IMR-90 (cell line): ENCODE measurements around the gene IYD. TPM values are rescaled to one million over a fixed set of nuclear protein-coding genes. Genes with fewer than 3 reads are reported as not detected.

Experiments
- ATAC-seq: fragments of 200-7000 bp; cut with Tn5 transposase; 2 replicates; pipeline ENCODE4 v1.9.1; 2020; ENCODE audit warnings: low read depth, mild to moderate bottlenecking, moderate library complexity
- BruUV-seq: library from RNA; stranded (reverse); fragments of 400-500 nt; replicated peaks from 2 replicates; lab custom pipeline; 2021; lab: Mats Ljungman, UMichigan
- CTCF ChIA-PET: fragments of 300-600 bp; formaldehyde crosslinking; extraction: SDS; loops from one replicate; lab custom pipeline; 2021; ENCODE audit warnings: antibody characterized with exemption; lab: Yijun Ruan, JAX
- POLR2A ChIA-PET: fragments of 300-600 bp; sonication (Branson Sonifier 250); formaldehyde crosslinking; loops from one replicate; lab custom pipeline; 2022; ENCODE audit warnings: antibody characterized with exemption; ENCODE audit not compliant: unreplicated experiment; lab: Charles Lee
- DNase-seq: peaks from one replicate; pipeline ENCODE4 v3.0.0; 2013
- H2AFZ ChIP-seq: replicated peaks from 2 replicates; pipeline ENCODE3; 2013; ENCODE audit warnings: low read length, mild to moderate bottlenecking; ENCODE audit not compliant: poor library complexity
- H2AK5ac ChIP-seq: 2 replicates; pipeline ENCODE4 v1.6.1; 2013; ENCODE audit warnings: low read depth, low read length, inconsistent platforms
- H2AK9ac ChIP-seq: replicated peaks from 2 replicates; pipeline ENCODE3; 2013; ENCODE audit warnings: mild to moderate bottlenecking, low read depth, low read length, moderate library complexity; ENCODE audit not compliant: poor library complexity
- H2BK120ac ChIP-seq: 2 replicates; pipeline ENCODE4 v1.6.1; 2013; ENCODE audit warnings: low read depth, low read length, inconsistent platforms
- H2BK15ac ChIP-seq: 3 replicates; pipeline ENCODE4 v1.6.1; 2013; ENCODE audit warnings: low read depth, low read length, inconsistent platforms
- H2BK20ac ChIP-seq: 2 replicates; pipeline ENCODE4 v1.6.1; 2013; ENCODE audit warnings: low read depth, mild to moderate bottlenecking, inconsistent platforms, low read length, moderate library complexity
- H2BK5ac ChIP-seq: 2 replicates; pipeline ENCODE4 v1.6.1; 2013; ENCODE audit warnings: mild to moderate bottlenecking, low read depth, low read length, inconsistent platforms; ENCODE audit not compliant: poor library complexity, severe bottlenecking
- H3K14ac ChIP-seq: replicated peaks from 2 replicates; pipeline ENCODE4 v1.6.1; 2013; ENCODE audit warnings: low read depth, low read length, inconsistent platforms
- H3K18ac ChIP-seq: 2 replicates; pipeline ENCODE4 v1.6.1; 2013; ENCODE audit warnings: low read depth, low read length, control low read depth
- H3K23ac ChIP-seq: 2 replicates; pipeline ENCODE4 v1.6.1; 2013; ENCODE audit warnings: low read depth, low read length, inconsistent platforms
- H3K27ac ChIP-seq: 2 replicates; pipeline ENCODE4 v1.5.1; 2013; ENCODE audit warnings: mild to moderate bottlenecking, control low read depth, low read length; ENCODE audit not compliant: insufficient read depth
- H3K27me3 ChIP-seq: 2 replicates; pipeline ENCODE4 v1.6.1; 2013; ENCODE audit warnings: low read length; ENCODE audit not compliant: control insufficient read depth, insufficient read depth
- H3K36me3 ChIP-seq: 2 replicates; pipeline ENCODE4 v1.6.1; 2013; ENCODE audit warnings: low read length, mixed read lengths; ENCODE audit not compliant: control insufficient read depth, insufficient read depth
- H3K4ac ChIP-seq: 2 replicates; pipeline ENCODE4 v1.6.1; 2013; ENCODE audit warnings: low read depth, low read length, inconsistent platforms
- H3K4me1 ChIP-seq: 2 replicates; pipeline ENCODE4 v1.6.1; 2013; ENCODE audit warnings: low read length, mixed read lengths; ENCODE audit not compliant: control insufficient read depth, insufficient read depth
- H3K4me2 ChIP-seq: 2 replicates; pipeline ENCODE4 v1.6.1; 2013; ENCODE audit warnings: low read depth, mild to moderate bottlenecking, control low read depth, low read length, moderate library complexity
- H3K4me3 ChIP-seq: 2 replicates; pipeline ENCODE4 v1.5.1; 2013; ENCODE audit warnings: low read depth, mild to moderate bottlenecking, control low read depth, low read length, moderate library complexity; ENCODE audit not compliant: insufficient read depth
- H3K56ac ChIP-seq: 2 replicates; pipeline ENCODE4 v1.6.1; 2013; ENCODE audit warnings: low read length, inconsistent platforms; ENCODE audit not compliant: insufficient read depth; ENCODE audit errors: extremely low read depth
- H3K79me1 ChIP-seq, 2 experiments: 2 replicates each; pipeline ENCODE4 v1.6.1; 2013; ENCODE audit warnings: low read length in 2 of 2, inconsistent platforms in 1 of 2, low read depth in 1 of 2
- H3K9ac ChIP-seq: 2 replicates; pipeline ENCODE4 v1.6.1; 2013; ENCODE audit warnings: low read depth, low read length, control low read depth
- H3K9me1 ChIP-seq: 2 replicates; pipeline ENCODE4 v1.6.1; 2013; ENCODE audit warnings: low read length, inconsistent platforms; ENCODE audit not compliant: insufficient read depth
- H3K9me3 ChIP-seq: 2 replicates; pipeline ENCODE4 v1.6.1; 2013; ENCODE audit warnings: low read length; ENCODE audit not compliant: control insufficient read depth, insufficient read depth
- H4K20me1 ChIP-seq: 2 replicates; pipeline ENCODE4 v1.6.1; 2013; ENCODE audit warnings: low read length, inconsistent platforms; ENCODE audit not compliant: insufficient read depth
- H4K5ac ChIP-seq: 2 replicates; pipeline ENCODE4 v1.6.1; 2013; ENCODE audit warnings: mild to moderate bottlenecking, low read depth, low read length, control low read depth
- H4K8ac ChIP-seq, 2 experiments: 2 replicates each; pipeline ENCODE4 v1.6.1; 2013; ENCODE audit warnings: low read depth in 2 of 2, low read length in 2 of 2, control low read depth in 1 of 2, inconsistent platforms in 1 of 2
- H4K91ac ChIP-seq: 2 replicates; pipeline ENCODE4 v1.6.1; 2013; ENCODE audit warnings: low read depth, low read length, inconsistent platforms; ENCODE audit not compliant: insufficient read depth
- BHLHE40 ChIP-seq: fragments of 150-350 bp; IDR thresholded peaks from 2 replicates; pipeline ENCODE4 v1.6.1; 2016; ENCODE audit warnings: mild to moderate bottlenecking, low read depth, low read length
- CEBPB ChIP-seq: IDR thresholded peaks from 2 replicates; pipeline ENCODE4 v1.6.1; 2012; ENCODE audit warnings: low read depth, low read length, improper control_type of control experiment
- CHD1 ChIP-seq: IDR thresholded peaks from 2 replicates; pipeline ENCODE4 v1.6.1; 2012; ENCODE audit warnings: low read depth, low read length, improper control_type of control experiment
- MAFK ChIP-seq: IDR thresholded peaks from 2 replicates; pipeline ENCODE4 v1.6.1; 2012; ENCODE audit warnings: low read depth, low read length, improper control_type of control experiment
- MAZ ChIP-seq: IDR thresholded peaks from 2 replicates; pipeline ENCODE4 v1.6.1; 2012; ENCODE audit warnings: low read depth, mild to moderate bottlenecking, low read length, improper control_type of control experiment, moderate library complexity, borderline replicate concordance
- POLR2A ChIP-seq: IDR thresholded peaks from 2 replicates; pipeline ENCODE4 v1.6.1; 2012; ENCODE audit warnings: mild to moderate bottlenecking, low read depth, low read length
- RAD21 ChIP-seq: IDR thresholded peaks from 2 replicates; pipeline ENCODE4 v1.6.1; 2012; ENCODE audit warnings: low read length, improper control_type of control experiment
- RCOR1 ChIP-seq: IDR thresholded peaks from 2 replicates; pipeline ENCODE4 v1.6.1; 2012; ENCODE audit warnings: mild to moderate bottlenecking, low read length, improper control_type of control experiment; ENCODE audit not compliant: insufficient replicate concordance
- RFX5 ChIP-seq: IDR thresholded peaks from 2 replicates; pipeline ENCODE4 v1.8.0; 2012; ENCODE audit warnings: low read depth, mild to moderate bottlenecking, low read length, moderate library complexity
- SMC3 ChIP-seq: fragments of 150-350 bp; IDR thresholded peaks from 2 replicates; pipeline ENCODE4 v1.6.1; 2016; ENCODE audit warnings: low read depth, mild to moderate bottlenecking, antibody characterized with exemption, low read length, moderate library complexity
- WGBS, 2 experiments: methylation state at CpG; one replicate each; pipeline versions ENCODE4 v1.1.5 to v1.1.7; 2013; ENCODE audit warnings: missing lambda C conversion rate in 2 of 2; ENCODE audit not compliant: insufficient read length in 1 of 2; ENCODE audit errors: extremely low coverage in 2 of 2; 5-methylcytosine and 5-hydroxymethylcytosine counted together
- dilution Hi-C: fragments of 300-500 bp; cut with HindIII; formaldehyde crosslinking; loops from one replicate; pipeline ENCODE4 v1.14.3; 2018; ENCODE audit warnings: low sequenced_read_pairs; ENCODE audit not compliant: unreplicated experiment
- in situ Hi-C: fragments of 300-500 bp; cut with MboI; formaldehyde crosslinking; loops from 3 replicates; pipeline ENCODE4 v1.14.3; 2019; ENCODE audit warnings: low sequenced_read_pairs, inconsistent platforms, mixed read lengths
- intact Hi-C: fragments of 100-400 bp; cut with micrococcal nuclease; formaldehyde crosslinking; loops from 2 replicates; pipeline ENCODE4 v1.10.0; 2022
- polyA plus RNA-seq, 3 experiments: library from polyadenylated mRNA; depleted of rRNA; stranded (reverse); fragments of >200 nt; gene quantifications; 2 replicates each; pipeline ENCODE4 v1.2.3, GENCODE V29; 2012; ENCODE audit warnings: low replicate concordance in 1 of 3
- total RNA-seq: library from RNA; depleted of rRNA; stranded (reverse); fragments of >200 nt; gene quantifications from 2 replicates; pipeline ENCODE4 v1.2.3, GENCODE V29; 2012
- TF ChIP-seq, protein P1 (sequence below): fragments of 150-350 bp; IDR thresholded peaks from 2 replicates; pipeline ENCODE4 v1.6.1; 2017; ENCODE audit warnings: mild to moderate bottlenecking, antibody characterized with exemption, low read length, low read depth
- TF ChIP-seq, protein P2 (sequence below): fragments of 150-350 bp; IDR thresholded peaks from 2 replicates; pipeline ENCODE4 v1.6.1; 2016; ENCODE audit warnings: low read depth, mild to moderate bottlenecking, low read length, moderate library complexity, borderline replicate concordance
- TF ChIP-seq, protein P3 (sequence below): conservative IDR thresholded peaks from 2 replicates; pipeline ENCODE4 v1.5.1; 2012; ENCODE audit warnings: mild to moderate bottlenecking, low read depth, low read length, improper control_type of control experiment

The IYD gene
- total and polyA plus RNA-seq, 2 of the 4 experiments (the other 2 are of a cell fraction), result not detected

DNA sequence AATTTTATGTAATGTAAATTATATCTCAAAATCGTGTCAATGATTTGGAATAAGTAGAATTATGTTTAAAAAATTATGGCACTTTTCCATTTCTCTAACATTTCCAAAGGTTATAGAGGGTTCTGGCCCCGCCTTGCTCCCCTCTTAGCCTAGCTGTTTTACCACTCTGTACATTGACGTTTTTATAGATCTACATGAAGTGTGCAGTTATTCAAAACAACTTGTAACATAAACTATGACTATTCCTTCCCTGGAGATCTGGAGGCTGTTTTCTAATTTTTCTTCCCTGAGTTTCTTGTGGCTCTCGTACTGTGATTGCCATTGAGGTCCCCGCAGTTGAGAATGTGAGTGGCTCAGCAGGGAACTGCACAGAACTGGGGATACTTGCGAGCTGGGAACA lies 48.4 kb downstream of the IYD start:
- no peak for TF ChIP-seq RAD21
- TF ChIP-seq BHLHE40, result no peak
- TF ChIP-seq CHD1, result no peak
- TF ChIP-seq RCOR1, result no peak
- TF ChIP-seq POLR2A, result no peak
- TF ChIP-seq, protein P1, sequence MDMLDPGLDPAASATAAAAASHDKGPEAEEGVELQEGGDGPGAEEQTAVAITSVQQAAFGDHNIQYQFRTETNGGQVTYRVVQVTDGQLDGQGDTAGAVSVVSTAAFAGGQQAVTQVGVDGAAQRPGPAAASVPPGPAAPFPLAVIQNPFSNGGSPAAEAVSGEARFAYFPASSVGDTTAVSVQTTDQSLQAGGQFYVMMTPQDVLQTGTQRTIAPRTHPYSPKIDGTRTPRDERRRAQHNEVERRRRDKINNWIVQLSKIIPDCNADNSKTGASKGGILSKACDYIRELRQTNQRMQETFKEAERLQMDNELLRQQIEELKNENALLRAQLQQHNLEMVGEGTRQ, result no peak
- no peak for TF ChIP-seq RFX5
- TF ChIP-seq, protein P2, sequence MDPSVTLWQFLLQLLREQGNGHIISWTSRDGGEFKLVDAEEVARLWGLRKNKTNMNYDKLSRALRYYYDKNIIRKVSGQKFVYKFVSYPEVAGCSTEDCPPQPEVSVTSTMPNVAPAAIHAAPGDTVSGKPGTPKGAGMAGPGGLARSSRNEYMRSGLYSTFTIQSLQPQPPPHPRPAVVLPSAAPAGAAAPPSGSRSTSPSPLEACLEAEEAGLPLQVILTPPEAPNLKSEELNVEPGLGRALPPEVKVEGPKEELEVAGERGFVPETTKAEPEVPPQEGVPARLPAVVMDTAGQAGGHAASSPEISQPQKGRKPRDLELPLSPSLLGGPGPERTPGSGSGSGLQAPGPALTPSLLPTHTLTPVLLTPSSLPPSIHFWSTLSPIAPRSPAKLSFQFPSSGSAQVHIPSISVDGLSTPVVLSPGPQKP, result no peak
- TF ChIP-seq MAFK, result no peak
- TF ChIP-seq CEBPB, result no peak
- TF ChIP-seq MAZ, result no peak
- no peak for TF ChIP-seq SMC3
- TF ChIP-seq, protein P3, sequence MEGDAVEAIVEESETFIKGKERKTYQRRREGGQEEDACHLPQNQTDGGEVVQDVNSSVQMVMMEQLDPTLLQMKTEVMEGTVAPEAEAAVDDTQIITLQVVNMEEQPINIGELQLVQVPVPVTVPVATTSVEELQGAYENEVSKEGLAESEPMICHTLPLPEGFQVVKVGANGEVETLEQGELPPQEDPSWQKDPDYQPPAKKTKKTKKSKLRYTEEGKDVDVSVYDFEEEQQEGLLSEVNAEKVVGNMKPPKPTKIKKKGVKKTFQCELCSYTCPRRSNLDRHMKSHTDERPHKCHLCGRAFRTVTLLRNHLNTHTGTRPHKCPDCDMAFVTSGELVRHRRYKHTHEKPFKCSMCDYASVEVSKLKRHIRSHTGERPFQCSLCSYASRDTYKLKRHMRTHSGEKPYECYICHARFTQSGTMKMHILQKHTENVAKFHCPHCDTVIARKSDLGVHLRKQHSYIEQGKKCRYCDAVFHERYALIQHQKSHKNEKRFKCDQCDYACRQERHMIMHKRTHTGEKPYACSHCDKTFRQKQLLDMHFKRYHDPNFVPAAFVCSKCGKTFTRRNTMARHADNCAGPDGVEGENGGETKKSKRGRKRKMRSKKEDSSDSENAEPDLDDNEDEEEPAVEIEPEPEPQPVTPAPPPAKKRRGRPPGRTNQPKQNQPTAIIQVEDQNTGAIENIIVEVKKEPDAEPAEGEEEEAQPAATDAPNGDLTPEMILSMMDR, result no peak
- no TSS peak for BruUV-seq
- Histone ChIP-seq H3K9ac (no peak overlapping the region), H3K4ac (no peak overlapping the region), H3K18ac (no peak overlapping the region), H3K9me1 (no peaks in the 10 kb centered on the region), H3K36me3 (no peaks in the 10 kb centered on the region), H4K20me1 (no peaks in the 10 kb centered on the region), H2AK5ac (no peak overlapping the region), H2AK9ac (no peak overlapping the region), H3K79me1 (no peaks in the 10 kb centered on the region), H3K27ac (no peak overlapping the region), H2AFZ (no peak overlapping the region), H3K14ac (no peak overlapping the region), H2BK20ac (no peak overlapping the region), H3K4me3 (no peak overlapping the region), H3K4me1 (no peaks in the 10 kb centered on the region; the same call in 1 of the 2 replicates), H2BK15ac (no peak overlapping the region), H3K23ac (no peak overlapping the region), H4K8ac (no peak overlapping the region), H2BK5ac (no peak overlapping the region), H2BK120ac (no peak overlapping the region), H3K9me3 (no peaks in the 10 kb centered on the region), H3K4me2 (no peak overlapping the region), H4K5ac (no peak overlapping the region; the same call in 1 of the 2 replicates), H3K56ac (no peak overlapping the region), H3K27me3 (peaks cover 2% of the 10 kb centered on the region), H4K91ac (no peak overlapping the region)
- intact Hi-C loops, result loop anchor here (5.0 kb wide), 1 partner anchor 920 kb away; no protein-coding TSS in a partner anchor
- ChIA-PET POLR2A (no interaction called here), CTCF (interaction anchor here (1.3 to 1.8 kb wide), 2 partner anchors 398 to 1198 kb away, joined by 3 to 14 read pairs; no protein-coding TSS in a partner anchor)
- in situ Hi-C loops, result loop anchor here (5.0 to 25.0 kb wide), 2 partner anchors 395 to 920 kb away; no protein-coding TSS in a partner anchor
- WGBS, 2 experiments, result no CpG with 5 or more reads among the region's 6 CpGs
- dilution Hi-C loops, result no loop called here
- no peak for ATAC-seq
- DNase-seq, result no peak
